Natural killer cell (primary cell): ENCODE measurements around the gene FANCI. TPM values are rescaled to one million over a fixed set of nuclear protein-coding genes. Genes with fewer than 3 reads are reported as not detected.

ENCODE experiments used
- ATAC-seq, 3 donors: fragments of 150-1000 bp in 2 of 3; fragments of 200-7000 bp in 1 of 3; cut with Tn5 transposase; 1 replicate in 1 of 3; 2 replicates in 2 of 3; pipeline ENCODE4 v1.10.0; 2021; ENCODE audit warnings: mild to moderate bottlenecking in 2 of 3, moderate library complexity in 2 of 3
- DNase-seq, 2 donors: peaks; one replicate each; pipeline versions ENCODE4 v3.0.0 to v3.0.0-alpha.2; 2013 to 2021; ENCODE audit warnings: mixed read lengths in 1 of 2
- H3K27ac ChIP-seq: one replicate; pipeline ENCODE4 v1.5.1; 2013; ENCODE audit warnings: mild to moderate bottlenecking, low read length
- H3K27me3 ChIP-seq: one replicate; pipeline ENCODE4 v1.6.1; 2013; ENCODE audit warnings: low read length; ENCODE audit not compliant: control insufficient read depth, insufficient read depth
- H3K36me3 ChIP-seq: one replicate; pipeline ENCODE4 v1.6.1; 2013; ENCODE audit warnings: low read length; ENCODE audit not compliant: control insufficient read depth, insufficient read depth
- H3K4me1 ChIP-seq: one replicate; pipeline ENCODE4 v1.6.1; 2013; ENCODE audit warnings: low read length; ENCODE audit not compliant: control insufficient read depth, insufficient read depth
- H3K4me3 ChIP-seq: one replicate; pipeline ENCODE4 v1.5.1; 2013; ENCODE audit warnings: low read length
- H3K9me3 ChIP-seq: one replicate; pipeline ENCODE4 v1.6.1; 2013; ENCODE audit warnings: low read length; ENCODE audit not compliant: control insufficient read depth, insufficient read depth
- H3K27ac Mint-ChIP-seq, 2 donors: one replicate each; pipeline ENCODE4 v1.8.0; 2022; ENCODE audit warnings: mild to moderate bottlenecking in 2 of 2, mixed read lengths in 2 of 2, moderate library complexity in 1 of 2
- H3K27me3 Mint-ChIP-seq, 2 donors: one replicate each; pipeline ENCODE4 v1.8.0; 2022; ENCODE audit warnings: low read depth in 2 of 2, mixed read lengths in 2 of 2
- H3K36me3 Mint-ChIP-seq: one replicate; pipeline ENCODE4 v1.8.0; 2022; ENCODE audit warnings: mixed read lengths
- H3K4me1 Mint-ChIP-seq, 2 donors: one replicate each; pipeline ENCODE4 v1.8.0; 2022; ENCODE audit warnings: mixed read lengths in 2 of 2
- H3K4me3 Mint-ChIP-seq: one replicate; pipeline ENCODE4 v1.8.0; 2022; ENCODE audit warnings: mild to moderate bottlenecking, moderate library complexity, mixed read lengths
- H3K9me3 Mint-ChIP-seq, 2 donors: one replicate each; pipeline ENCODE4 v1.8.0; 2022; ENCODE audit warnings: mixed read lengths in 2 of 2
- CTCF ChIP-seq: fragments of 200-600 bp; IDR thresholded peaks from one replicate; pipeline ENCODE4 v1.8.0; 2022; ENCODE audit warnings: antibody characterized with exemption
- WGBS: methylation state at CpG from one replicate; pipeline ENCODE4 v1.1.7; 2013; ENCODE audit warnings: missing lambda C conversion rate; ENCODE audit not compliant: insufficient coverage; 5-methylcytosine and 5-hydroxymethylcytosine counted together
- intact Hi-C: fragments of 100-400 bp; cut with micrococcal nuclease; formaldehyde crosslinking; loops from one replicate; pipeline ENCODE4 v1.14.2; 2022
- total RNA-seq, 4 donors: library from RNA; stranded (reverse); fragments of 120-200 nt in 1 of 4; gene quantifications; one replicate each; pipeline versions ENCODE4 v1.2.3 to v1.2.4, GENCODE V29; 2013 to 2022

The FANCI gene
- total RNA-seq, 3 donors from 2014 or later (not counting 1 experiment from before 2014, with no cell fraction given): 22.3 to 27.9 (median 22.7) TPM

- H3K4me3 Mint-ChIP-seq: no peak overlapping the region
- Histone ChIP-seq H3K27me3 (no peaks in the 10 kb centered on the region), H3K9me3 (no peaks in the 10 kb centered on the region), H3K4me1 (no peaks in the 10 kb centered on the region), H3K4me3 (no peak overlapping the region), H3K36me3 (no peaks in the 10 kb centered on the region), H3K27ac (no peak overlapping the region)
- DNase-seq: no peak
- TF ChIP-seq CTCF: no peak
- no peak overlapping the region for H3K27ac Mint-ChIP-seq
- intact Hi-C loops: no loop called here
- H3K36me3 Mint-ChIP-seq: no peaks in the 10 kb centered on the region
- 90% methylated on average over 2 of the region's 5 CpGs for WGBS
- no peak for ATAC-seq
- no peaks in the 10 kb centered on the region for H3K9me3 Mint-ChIP-seq
- peaks cover 0 to 4% of the 10 kb centered on the region in 2 donors for H3K27me3 Mint-ChIP-seq
- no peaks in the 10 kb centered on the region for H3K4me1 Mint-ChIP-seq
Measured at GRCh38 chr15:89225588-89225987, 18.2 kb upstream of the FANCI start.

GRCh38 chr15:89226359-89227221 lies 17.2 kb upstream of the FANCI start:
- H3K4me1 Mint-ChIP-seq: no peaks in the 10 kb centered on the region
- H3K9me3 Mint-ChIP-seq: no peaks in the 10 kb centered on the region
- H3K4me1 ChIP-seq: no peaks in the 10 kb centered on the region
- intact Hi-C loops: no loop called here
- H3K27me3 ChIP-seq: no peaks in the 10 kb centered on the region
- H3K9me3 ChIP-seq: no peaks in the 10 kb centered on the region
- H3K27me3 Mint-ChIP-seq: peaks cover 0 to 4% of the 10 kb centered on the region in 2 donors
- DNase-seq (no peak), ATAC-seq (no peak)
- 90% methylated on average over 14 of the region's 14 CpGs for WGBS
- H3K27ac ChIP-seq: no peak overlapping the region
- no peak overlapping the region for H3K4me3 ChIP-seq
- no peaks in the 10 kb centered on the region for H3K36me3 Mint-ChIP-seq
- no peak overlapping the region for H3K4me3 Mint-ChIP-seq
- no peaks in the 10 kb centered on the region for H3K36me3 ChIP-seq
- no peak for TF ChIP-seq CTCF
- H3K27ac Mint-ChIP-seq: no peak overlapping the region

GRCh38 chr15:89227425-89227824 lies 16.4 kb upstream of the FANCI start:
- Mint-ChIP-seq H3K36me3 (no peaks in the 10 kb centered on the region), H3K27ac (no peak overlapping the region), H3K4me1 (no peaks in the 10 kb centered on the region), H3K27me3 (peaks cover 0 to 4% of the 10 kb centered on the region in 2 donors), H3K9me3 (no peaks in the 10 kb centered on the region), H3K4me3 (no peak overlapping the region)
- 91% methylated on average over 7 of the region's 7 CpGs for WGBS
- ATAC-seq (no peak), DNase-seq (no peak)
- no peak overlapping the region for H3K4me3 ChIP-seq
- TF ChIP-seq CTCF: no peak
- H3K9me3 ChIP-seq: no peaks in the 10 kb centered on the region
- H3K27ac ChIP-seq: no peak overlapping the region
- no peaks in the 10 kb centered on the region for H3K36me3 ChIP-seq
- no peaks in the 10 kb centered on the region for H3K4me1 ChIP-seq
- H3K27me3 ChIP-seq: no peaks in the 10 kb centered on the region
- intact Hi-C loops: no loop called here

GRCh38 chr15:89230277-89230676 lies 13.5 kb upstream of the FANCI start:
- H3K4me3 ChIP-seq: no peak overlapping the region
- no peaks in the 10 kb centered on the region for H3K27me3 ChIP-seq
- no peaks in the 10 kb centered on the region for H3K4me1 ChIP-seq
- Mint-ChIP-seq H3K4me3 (no peak overlapping the region), H3K27me3 (peaks cover 4 to 10% of the 10 kb centered on the region in 2 donors), H3K27ac (no peak overlapping the region), H3K9me3 (no peaks in the 10 kb centered on the region), H3K36me3 (no peaks in the 10 kb centered on the region), H3K4me1 (no peaks in the 10 kb centered on the region)
- no peak for TF ChIP-seq CTCF
- no peaks in the 10 kb centered on the region for H3K9me3 ChIP-seq
- intact Hi-C loops: no loop called here
- ATAC-seq (no peak), DNase-seq (no peak)
- 72% methylated on average over 5 of the region's 5 CpGs for WGBS
- H3K27ac ChIP-seq: no peak overlapping the region
- no peaks in the 10 kb centered on the region for H3K36me3 ChIP-seq
